Glomerular visceral epithelial cell (primary cell): ENCODE measurements around the gene ADPGK.
A peak's percentile ranks its signal among the peaks of the same experiment; 100 is the strongest.

Experiments
- DNase-seq: peaks from one replicate; pipeline ENCODE4 v3.0.0-alpha.2; 2016; ENCODE audit errors: extremely low spot score

ADPGK gene

GRCh38 chr15:72790302-72790910 lies 6.8 kb upstream of the ADPGK start:
- no peak for DNase-seq

GRCh38 chr15:72787526-72787925 lies 4.0 kb upstream of the ADPGK start:
- no peak for DNase-seq

- no peak for DNase-seq
Measured at GRCh38 chr15:72786676-72787345, 3.3 kb upstream of the ADPGK start.

GRCh38 chr15:72786242-72786641 lies 2.7 kb upstream of the ADPGK start:
- DNase-seq: no peak

- DNase-seq: no peak
Measured at GRCh38 chr15:72785841-72786240, 2.3 kb upstream of the ADPGK start.

- DNase-seq: peak; percentile 63
Measured at GRCh38 chr15:72785432-72785831, 1.9 kb upstream of the ADPGK start.

- no peak for DNase-seq
Measured at GRCh38 chr15:72784456-72784876, 908 bp upstream of the ADPGK start.

- peak; percentile 31 for DNase-seq
Measured at GRCh38 chr15:72783004-72783639, 436 bp downstream of the ADPGK start.

- DNase-seq: no peak
Measured at GRCh38 chr15:72782274-72783003, 1.1 kb downstream of the ADPGK start.

- no peak for DNase-seq
Measured at GRCh38 chr15:72781631-72782030, 1.9 kb downstream of the ADPGK start.

- DNase-seq: no peak
Measured at GRCh38 chr15:72778796-72779195, 4.8 kb downstream of the ADPGK start.

- DNase-seq: no peak
Measured at GRCh38 chr15:72774696-72775383, 8.7 kb downstream of the ADPGK start.

GRCh38 chr15:72771329-72771725 lies 12.2 kb downstream of the ADPGK start:
- no peak for DNase-seq

GRCh38 chr15:72770673-72771328 lies 12.8 kb downstream of the ADPGK start:
- no peak for DNase-seq

GRCh38 chr15:72766780-72767179 lies 16.8 kb downstream of the ADPGK start:
- DNase-seq: no peak

- DNase-seq: no peak
Measured at GRCh38 chr15:72766025-72766424, 17.5 kb downstream of the ADPGK start.

GRCh38 chr15:72764656-72765055 lies 18.9 kb downstream of the ADPGK start:
- no peak for DNase-seq

- no peak for DNase-seq
Measured at GRCh38 chr15:72760590-72761260, 22.8 kb downstream of the ADPGK start.

GRCh38 chr15:72758182-72758581 lies 25.4 kb downstream of the ADPGK start:
- peak; percentile 85 for DNase-seq

- no peak for DNase-seq
Measured at GRCh38 chr15:72754096-72754495, 29.5 kb downstream of the ADPGK start.
